Measurements from ENCODE around the gene STAMBP. TPM values are rescaled to one million over a fixed set of nuclear protein-coding genes. Genes with fewer than 3 reads are reported as not detected.

The STAMBP gene
- total RNA-seq, 1 donor from 2014 or later: 14.3 TPM

GRCh38 chr2:73922681-73923080, 93.9 kb downstream of the STAMBP start:
- DNase-seq (ENCODE audit: low spot score in 2 of 2): no peak
- no peak for FAIRE-seq

Other genes starting within 250 kb of the STAMBP start
- gene NAT8, start 186.5 kb upstream of the STAMBP start, total RNA-seq: not detected
- 43.2 TPM for gene TPRKB, start 91.6 kb upstream of the STAMBP start, total RNA-seq
- gene DUSP11, start 48.9 kb upstream of the STAMBP start, total RNA-seq: 26.9 TPM
- not detected for gene C2orf78, start 44.8 kb upstream of the STAMBP start, total RNA-seq
- 0.82 TPM for gene ACTG2, start 64.0 kb downstream of the STAMBP start, total RNA-seq
- 51.0 TPM for gene DGUOK, start 97.9 kb downstream of the STAMBP start, total RNA-seq
- gene TET3, start 155.9 kb downstream of the STAMBP start, total RNA-seq: 15.9 TPM